ENCODE measurements around the gene ZNF135. TPM values are rescaled to one million over a fixed set of nuclear protein-coding genes. Genes with fewer than 3 reads are reported as not detected.

Gene ZNF135
- total RNA-seq, 2 experiments from 2014 or later = 1.2 to 1.3 TPM

- CTCF ChIA-PET = no interaction called here
- no peak overlapping the region for H3K4me3 Mint-ChIP-seq
- DNase-seq = no peak
These were observed 5.5 kb upstream of the ZNF135 start for GRCh38 chr19:58053480-58054156.

GRCh38 chr19:58054901-58055874 is 3.9 kb upstream of the ZNF135 start:
- Mint-ChIP-seq H3K4me1 (ENCODE audit: low read depth) (peaks cover 7% of the 10 kb centered on the region), H3K9me3 (ENCODE audit: insufficient read depth) (peaks cover 40% of the 10 kb centered on the region), H3K27me3 (ENCODE audit: low read depth) (no peaks in the 10 kb centered on the region), H3K36me3 (ENCODE audit: low read depth) (peaks cover 29% of the 10 kb centered on the region), H3K27ac (no peak overlapping the region), H3K4me3 (peak overlapping the region; percentile 31)
- ATAC-seq (no peak), DNase-seq (no peak)
- CTCF ChIA-PET = no interaction called here
- POLR2A ChIA-PET = no interaction called here

More at GRCh38 chr19:58053480-58054156, 5.5 kb upstream of the ZNF135 start:
- POLR2A ChIA-PET = no interaction called here
- Mint-ChIP-seq H3K4me1 (ENCODE audit: low read depth) (peaks cover 3% of the 10 kb centered on the region), H3K9me3 (ENCODE audit: insufficient read depth) (peaks cover 44% of the 10 kb centered on the region), H3K36me3 (ENCODE audit: low read depth) (peaks cover 20% of the 10 kb centered on the region), H3K27ac (no peak overlapping the region), H3K27me3 (ENCODE audit: low read depth) (no peaks in the 10 kb centered on the region)
- no peak for ATAC-seq

DNA sequence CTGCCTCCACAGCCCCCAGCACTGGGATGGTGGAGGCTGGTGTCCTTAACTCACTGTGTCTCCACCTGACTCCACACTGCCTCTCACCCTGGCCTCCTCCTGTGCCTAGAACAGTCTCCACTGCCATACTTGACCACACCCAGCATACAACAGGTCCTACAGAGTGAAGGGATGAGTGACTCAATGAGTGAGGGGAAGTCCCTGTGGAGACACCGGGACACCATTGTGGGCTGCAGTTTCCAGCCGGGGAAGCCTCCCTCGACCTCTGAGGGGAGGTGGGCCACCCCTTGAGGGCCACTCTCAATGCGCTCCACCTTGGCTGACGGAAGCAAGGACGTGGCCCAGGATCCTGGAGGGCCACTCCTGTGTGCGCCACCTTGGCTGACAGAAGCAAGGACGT is 2.8 kb upstream of the ZNF135 start:
- Mint-ChIP-seq H3K4me3 (no peak overlapping the region), H3K36me3 (ENCODE audit: low read depth) (peaks cover 30% of the 10 kb centered on the region), H3K27me3 (ENCODE audit: low read depth) (no peaks in the 10 kb centered on the region), H3K9me3 (ENCODE audit: insufficient read depth) (peaks cover 40% of the 10 kb centered on the region), H3K4me1 (ENCODE audit: low read depth) (peaks cover 7% of the 10 kb centered on the region), H3K27ac (no peak overlapping the region)
- ATAC-seq (no peak), DNase-seq (no peak)
- ChIA-PET POLR2A (no interaction called here), CTCF (no interaction called here)

DNA sequence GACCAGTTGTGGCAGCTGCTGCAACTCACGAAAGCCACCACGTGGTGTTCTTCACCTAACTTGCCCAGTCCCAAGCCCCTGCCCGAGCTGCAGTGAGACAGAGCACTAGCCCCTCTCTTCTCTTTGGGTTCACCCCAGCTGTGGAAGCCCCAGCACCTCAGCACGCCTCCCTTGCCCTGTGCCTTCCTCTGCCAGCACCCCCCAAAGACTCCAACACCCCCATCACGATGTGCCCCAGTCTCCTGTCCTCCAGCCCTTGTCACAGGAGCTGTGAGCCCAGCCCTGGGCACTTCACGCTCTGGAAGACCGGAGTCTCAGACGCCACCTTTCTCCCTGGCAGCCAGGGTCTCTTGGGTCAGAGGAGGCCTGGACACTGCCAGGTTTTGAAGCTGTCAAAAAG is 2.2 kb upstream of the ZNF135 start:
- no peak for ATAC-seq
- Mint-ChIP-seq H3K36me3 (ENCODE audit: low read depth) (peaks cover 31% of the 10 kb centered on the region), H3K4me1 (ENCODE audit: low read depth) (peaks cover 7% of the 10 kb centered on the region), H3K27me3 (ENCODE audit: low read depth) (no peaks in the 10 kb centered on the region), H3K4me3 (no peak overlapping the region), H3K9me3 (ENCODE audit: insufficient read depth) (peaks cover 36% of the 10 kb centered on the region), H3K27ac (no peak overlapping the region)
- CTCF ChIA-PET = no interaction called here
- POLR2A ChIA-PET = no interaction called here
- no peak for DNase-seq

GRCh38 chr19:58058467-58058866 is 615 bp upstream of the ZNF135 start:
- Mint-ChIP-seq H3K36me3 (ENCODE audit: low read depth) (peaks cover 30% of the 10 kb centered on the region), H3K27me3 (ENCODE audit: low read depth) (no peaks in the 10 kb centered on the region), H3K27ac (no peak overlapping the region), H3K4me1 (ENCODE audit: low read depth) (peaks cover 7% of the 10 kb centered on the region), H3K9me3 (ENCODE audit: insufficient read depth) (peaks cover 34% of the 10 kb centered on the region), H3K4me3 (peak overlapping the region; percentile 71)
- POLR2A ChIA-PET = interaction anchor here (1.2 kb wide), 1 partner anchor 55 kb away, joined by 4 read pairs; the partner anchor contains the start of gene ZNF606
- no peak for DNase-seq
- CTCF ChIA-PET = no interaction called here
- ATAC-seq = no peak

DNA sequence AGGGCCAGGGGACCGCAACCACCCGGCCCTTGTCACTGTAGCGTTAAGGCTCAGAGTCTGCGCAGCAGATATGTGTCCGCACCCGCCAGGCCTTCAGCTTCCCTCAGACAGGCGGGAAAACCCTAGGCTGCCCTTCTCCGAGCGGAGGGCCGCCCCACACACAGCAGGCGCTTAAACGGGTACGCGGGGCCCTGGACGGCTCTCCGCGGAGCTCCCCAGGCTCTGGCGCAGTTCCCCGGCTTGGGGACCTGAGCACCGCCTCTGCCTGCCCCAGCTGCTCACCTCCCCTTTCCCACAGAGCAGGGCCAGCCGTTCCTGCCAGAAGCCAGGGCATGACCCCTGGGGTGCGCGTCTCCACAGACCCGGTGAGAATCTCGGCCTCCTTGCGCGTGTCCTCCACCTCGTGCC is 593 bp downstream of the ZNF135 start:
- ATAC-seq (no peak), DNase-seq (no peak)
- Mint-ChIP-seq H3K4me3 (peak overlapping the region; percentile 71), H3K9me3 (ENCODE audit: insufficient read depth) (peaks cover 30% of the 10 kb centered on the region), H3K36me3 (ENCODE audit: low read depth) (peaks cover 27% of the 10 kb centered on the region), H3K4me1 (ENCODE audit: low read depth) (peaks cover 7% of the 10 kb centered on the region), H3K27ac (no peak overlapping the region), H3K27me3 (ENCODE audit: low read depth) (no peaks in the 10 kb centered on the region)
- CTCF ChIA-PET = no interaction called here
- POLR2A ChIA-PET = interaction anchor here (0.6 to 1.2 kb wide), 2 partner anchors 57 to 272 kb away, joined by 3 to 4 read pairs; partner anchors contain the start of gene ZNF606

DNA sequence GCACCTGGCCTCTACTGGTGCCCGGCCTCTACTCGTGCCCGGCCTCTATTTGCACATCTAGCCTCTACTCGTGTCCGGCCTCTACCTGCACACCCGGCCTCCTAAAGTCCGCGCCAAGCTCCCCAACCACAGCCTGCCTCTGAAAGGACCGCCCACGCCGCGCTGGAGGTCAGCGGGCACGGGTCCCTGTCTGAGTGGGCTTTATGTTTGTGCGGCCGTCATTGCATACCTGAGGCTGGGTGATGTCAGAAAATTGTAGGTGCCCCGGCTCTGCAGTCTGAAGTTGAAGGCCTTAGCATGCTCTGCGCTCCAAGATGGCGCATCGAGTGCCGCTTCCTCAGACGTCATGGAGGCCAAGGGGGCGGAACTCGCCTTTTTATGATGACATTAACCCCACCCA is 1.1 kb downstream of the ZNF135 start:
- ChIA-PET CTCF (no interaction called here), POLR2A (no interaction called here)
- Mint-ChIP-seq H3K27me3 (ENCODE audit: low read depth) (no peaks in the 10 kb centered on the region), H3K4me1 (ENCODE audit: low read depth) (peaks cover 6% of the 10 kb centered on the region), H3K4me3 (peak overlapping the region; percentile 71), H3K36me3 (ENCODE audit: low read depth) (peaks cover 26% of the 10 kb centered on the region), H3K9me3 (ENCODE audit: insufficient read depth) (peaks cover 24% of the 10 kb centered on the region), H3K27ac (peak overlapping the region; percentile 11)
- ATAC-seq = no peak
- DNase-seq = no peak

- Mint-ChIP-seq H3K27me3 (ENCODE audit: low read depth) (no peaks in the 10 kb centered on the region), H3K36me3 (ENCODE audit: low read depth) (peaks cover 25% of the 10 kb centered on the region), H3K9me3 (ENCODE audit: insufficient read depth) (peaks cover 34% of the 10 kb centered on the region), H3K27ac (no peak overlapping the region), H3K4me1 (ENCODE audit: low read depth) (peaks cover 4% of the 10 kb centered on the region), H3K4me3 (no peak overlapping the region)
- CTCF ChIA-PET = no interaction called here
- POLR2A ChIA-PET = no interaction called here
- no peak for ATAC-seq
- no peak for DNase-seq
These were observed 4.6 kb downstream of the ZNF135 start for GRCh38 chr19:58063712-58064111.

DNA sequence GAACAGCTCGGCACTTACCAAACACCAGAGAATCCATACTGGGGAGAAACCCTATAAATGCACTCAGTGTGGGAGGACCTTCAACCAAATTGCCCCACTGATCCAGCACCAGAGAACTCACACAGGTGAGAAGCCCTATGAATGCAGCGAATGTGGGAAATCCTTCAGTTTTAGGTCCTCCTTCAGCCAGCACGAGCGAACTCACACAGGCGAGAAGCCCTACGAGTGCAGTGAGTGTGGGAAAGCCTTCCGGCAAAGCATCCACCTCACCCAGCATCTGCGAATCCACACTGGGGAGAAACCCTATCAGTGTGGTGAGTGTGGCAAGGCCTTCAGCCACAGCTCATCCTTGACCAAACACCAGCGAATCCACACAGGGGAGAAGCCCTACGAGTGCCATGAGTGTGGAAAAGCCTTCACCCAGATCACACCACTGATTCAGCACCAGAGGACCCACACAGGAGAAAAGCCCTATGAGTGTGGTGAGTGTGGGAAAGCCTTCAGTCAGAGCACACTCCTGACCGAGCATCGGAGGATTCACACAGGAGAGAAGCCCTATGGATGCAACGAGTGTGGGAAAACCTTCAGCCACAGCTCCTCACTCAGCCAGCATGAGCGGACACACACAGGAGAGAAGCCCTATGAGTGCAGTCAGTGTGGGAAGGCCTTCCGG is 8.3 kb downstream of the ZNF135 start:
- ChIA-PET CTCF (no interaction called here), POLR2A (no interaction called here)
- Mint-ChIP-seq H3K27me3 (ENCODE audit: low read depth) (no peaks in the 10 kb centered on the region), H3K9me3 (ENCODE audit: insufficient read depth) (peaks cover 34% of the 10 kb centered on the region), H3K36me3 (ENCODE audit: low read depth) (peaks cover 15% of the 10 kb centered on the region), H3K27ac (no peak overlapping the region), H3K4me1 (ENCODE audit: low read depth) (no peaks in the 10 kb centered on the region), H3K4me3 (no peak overlapping the region)
- ATAC-seq (no peak), DNase-seq (no peak)

- Mint-ChIP-seq H3K9me3 (ENCODE audit: insufficient read depth) (peaks cover 27% of the 10 kb centered on the region), H3K27ac (no peak overlapping the region), H3K4me3 (no peak overlapping the region), H3K36me3 (ENCODE audit: low read depth) (peaks cover 13% of the 10 kb centered on the region), H3K4me1 (ENCODE audit: low read depth) (no peaks in the 10 kb centered on the region), H3K27me3 (ENCODE audit: low read depth) (no peaks in the 10 kb centered on the region)
- DNase-seq (no peak), ATAC-seq (no peak)
- POLR2A ChIA-PET = no interaction called here
- CTCF ChIA-PET = no interaction called here
These were observed 20.7 kb downstream of the ZNF135 start for GRCh38 chr19:58079792-58080191.

DNA sequence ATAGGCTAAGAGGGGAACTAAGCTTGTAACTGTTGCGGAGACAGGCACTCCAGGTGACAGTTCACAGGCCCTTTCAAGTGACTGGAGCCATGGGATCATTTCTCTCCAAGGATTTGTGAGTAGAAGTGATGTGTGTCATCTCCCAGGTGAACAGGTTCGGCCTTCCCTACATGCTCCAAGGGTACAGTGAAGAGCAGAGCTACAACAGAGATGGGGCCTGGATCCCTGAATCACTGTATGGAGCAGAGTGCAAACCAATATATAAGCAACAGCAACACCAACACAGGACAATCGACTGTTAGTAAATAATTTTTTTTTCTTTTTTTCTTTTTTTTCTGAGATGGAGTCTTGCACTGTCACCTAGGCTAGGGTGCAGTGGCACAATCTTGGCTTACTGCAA is 23.9 kb downstream of the ZNF135 start:
- no peaks in the 10 kb centered on the region for H3K27me3 Mint-ChIP-seq (ENCODE audit: low read depth)
- POLR2A ChIA-PET = no interaction called here
- H3K36me3 Mint-ChIP-seq (ENCODE audit: low read depth) = peaks cover 19% of the 10 kb centered on the region
- H3K4me3 Mint-ChIP-seq = no peak overlapping the region
- DNase-seq (no peak), ATAC-seq (no peak)
- H3K9me3 Mint-ChIP-seq (ENCODE audit: insufficient read depth) = peaks cover 27% of the 10 kb centered on the region
- no peaks in the 10 kb centered on the region for H3K4me1 Mint-ChIP-seq (ENCODE audit: low read depth)
- CTCF ChIA-PET = no interaction called here
- no peak overlapping the region for H3K27ac Mint-ChIP-seq
